ENCODE results near the gene IGSF3. TPM values are rescaled to one million over a fixed set of nuclear protein-coding genes. Genes with fewer than 3 reads are reported as not detected.

IGSF3 gene
- polyA plus RNA-seq, 1 donor from 2014 or later, result not detected

GRCh38 chr1:116578581-116578980 is 89.0 kb downstream of the IGSF3 start:
- no peak overlapping the region for H3K27ac Mint-ChIP-seq
- no peaks in the 10 kb centered on the region for H3K36me3 Mint-ChIP-seq
- peaks cover 0 to 12% (median 10%) of the 10 kb centered on the region in 3 donors for H3K4me1 Mint-ChIP-seq
- H3K27me3 Mint-ChIP-seq, result no peaks in the 10 kb centered on the region
- H3K9me3 Mint-ChIP-seq, result no peaks in the 10 kb centered on the region
- no peak overlapping the region for H3K4me3 Mint-ChIP-seq

DNA sequence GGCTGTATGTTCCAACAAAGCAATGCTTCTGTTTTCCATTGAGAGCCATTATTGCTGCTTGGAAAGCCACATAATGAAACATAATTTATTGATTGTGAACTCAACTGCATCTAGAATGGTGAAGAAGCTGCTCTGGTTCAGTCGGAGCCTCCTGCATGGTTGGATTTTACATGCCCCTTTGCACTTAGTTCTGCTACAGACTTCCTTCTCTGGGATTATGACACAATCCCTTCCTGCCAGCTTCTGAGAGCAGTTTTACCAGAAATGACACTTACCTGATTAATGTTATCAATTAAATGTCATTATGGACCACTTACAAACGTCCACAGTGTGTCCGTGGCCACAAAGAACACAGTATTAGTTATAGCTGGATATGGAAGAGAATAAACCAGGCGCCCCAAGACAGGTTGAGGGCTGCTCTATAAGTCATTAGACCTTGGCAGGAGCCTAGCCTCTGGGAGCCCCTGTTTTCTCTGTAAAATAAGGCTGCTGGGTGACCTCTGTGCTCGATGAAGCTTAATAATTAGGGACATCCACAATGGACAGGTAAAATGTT is 89.7 kb downstream of the IGSF3 start:
- Mint-ChIP-seq H3K4me3 (no peak overlapping the region), H3K27ac (peak overlapping the region in 1 of 3 donors; percentile 43), H3K36me3 (no peaks in the 10 kb centered on the region), H3K27me3 (no peaks in the 10 kb centered on the region), H3K9me3 (no peaks in the 10 kb centered on the region), H3K4me1 (peaks cover 0 to 13% (median 10%) of the 10 kb centered on the region in 3 donors)

DNA sequence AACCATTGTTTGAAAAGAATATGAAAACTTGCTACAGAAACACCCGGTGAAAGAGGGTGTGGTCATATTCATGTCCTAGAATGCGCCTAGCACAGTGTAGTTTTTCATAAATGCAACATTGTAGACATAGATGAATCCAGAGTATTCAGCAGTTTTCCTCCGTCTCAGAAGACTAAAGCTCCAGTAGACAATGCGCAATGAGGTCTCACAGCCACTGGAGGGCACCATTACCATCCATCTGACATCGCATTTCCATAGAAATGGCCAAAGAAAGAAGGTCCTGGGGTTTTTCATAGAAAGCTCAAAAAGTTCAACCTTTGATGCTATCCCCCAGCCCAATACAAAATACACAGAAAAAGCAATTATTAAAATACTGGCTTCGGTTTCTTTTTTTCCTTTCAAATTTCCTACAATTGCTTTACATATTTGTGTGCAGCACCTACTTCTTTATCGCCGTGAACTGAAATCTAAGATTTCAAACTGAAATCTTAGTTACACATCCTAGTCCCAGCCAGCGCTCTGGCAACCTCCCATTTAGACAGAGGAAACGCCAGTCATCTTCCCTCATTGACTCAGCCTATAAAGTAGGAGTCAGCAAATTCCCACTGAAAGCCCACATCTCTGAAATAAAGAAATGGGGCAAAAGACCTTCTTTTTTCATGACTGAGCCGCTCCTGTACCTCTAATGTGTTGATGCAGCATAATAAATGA is 92.8 kb downstream of the IGSF3 start:
- no peak overlapping the region for H3K27ac Mint-ChIP-seq
- H3K27me3 Mint-ChIP-seq, result no peaks in the 10 kb centered on the region
- no peaks in the 10 kb centered on the region for H3K36me3 Mint-ChIP-seq
- peaks cover 2 to 25% (median 16%) of the 10 kb centered on the region in 3 donors for H3K4me1 Mint-ChIP-seq
- H3K4me3 Mint-ChIP-seq, result peak overlapping the region in 3 of 4 donors; percentile 3 to 53 (median 46)
- no peaks in the 10 kb centered on the region for H3K9me3 Mint-ChIP-seq

DNA sequence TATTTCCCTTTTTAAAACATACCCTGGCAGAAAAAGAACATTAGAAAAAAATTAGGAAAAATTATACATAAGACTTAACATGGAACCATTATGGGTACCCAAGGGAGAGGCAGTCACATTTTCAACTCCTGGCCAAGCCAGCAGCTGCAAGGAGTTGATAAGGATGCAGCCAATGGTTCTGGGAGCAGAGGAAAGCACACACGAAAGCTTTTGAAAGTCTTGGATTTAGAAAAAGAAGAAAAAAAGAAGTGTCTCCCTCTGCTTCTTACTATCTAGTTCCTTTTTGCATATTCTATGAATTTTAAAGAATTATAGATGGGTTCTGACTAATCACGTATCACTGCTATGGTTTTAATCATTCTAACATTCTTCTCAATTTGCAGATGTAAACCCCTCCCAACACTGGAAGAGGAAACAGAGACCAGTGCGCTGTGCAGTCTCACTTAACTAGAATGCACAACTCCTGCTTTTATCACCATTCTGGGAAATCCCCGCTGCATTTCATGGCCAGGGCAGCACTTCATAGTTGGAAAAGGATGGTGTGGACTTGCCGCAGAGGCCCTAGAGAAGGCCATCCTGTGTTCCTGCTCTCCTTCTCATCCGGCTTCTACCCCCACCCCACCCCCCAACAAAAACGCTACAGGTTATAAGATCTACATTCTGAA is 94.0 kb downstream of the IGSF3 start:
- Mint-ChIP-seq H3K36me3 (no peaks in the 10 kb centered on the region), H3K27me3 (no peaks in the 10 kb centered on the region), H3K9me3 (no peaks in the 10 kb centered on the region), H3K27ac (no peak overlapping the region), H3K4me3 (peak overlapping the region in 2 of 4 donors; percentile 12 to 99), H3K4me1 (peaks cover 13 to 36% (median 25%) of the 10 kb centered on the region in 3 donors)

GRCh38 chr1:116572771-116573430 is 94.6 kb downstream of the IGSF3 start:
- Mint-ChIP-seq H3K27ac (no peak overlapping the region), H3K4me1 (peaks cover 20 to 42% (median 31%) of the 10 kb centered on the region in 3 donors), H3K36me3 (no peaks in the 10 kb centered on the region), H3K9me3 (no peaks in the 10 kb centered on the region), H3K27me3 (no peaks in the 10 kb centered on the region), H3K4me3 (peak overlapping the region in 1 of 4 donors; percentile 99)

- H3K4me1 Mint-ChIP-seq, result peaks cover 23 to 45% (median 35%) of the 10 kb centered on the region in 3 donors
- no peaks in the 10 kb centered on the region for H3K27me3 Mint-ChIP-seq
Observed at GRCh38 chr1:116572099-116572498, 95.4 kb downstream of the IGSF3 start.

DNA sequence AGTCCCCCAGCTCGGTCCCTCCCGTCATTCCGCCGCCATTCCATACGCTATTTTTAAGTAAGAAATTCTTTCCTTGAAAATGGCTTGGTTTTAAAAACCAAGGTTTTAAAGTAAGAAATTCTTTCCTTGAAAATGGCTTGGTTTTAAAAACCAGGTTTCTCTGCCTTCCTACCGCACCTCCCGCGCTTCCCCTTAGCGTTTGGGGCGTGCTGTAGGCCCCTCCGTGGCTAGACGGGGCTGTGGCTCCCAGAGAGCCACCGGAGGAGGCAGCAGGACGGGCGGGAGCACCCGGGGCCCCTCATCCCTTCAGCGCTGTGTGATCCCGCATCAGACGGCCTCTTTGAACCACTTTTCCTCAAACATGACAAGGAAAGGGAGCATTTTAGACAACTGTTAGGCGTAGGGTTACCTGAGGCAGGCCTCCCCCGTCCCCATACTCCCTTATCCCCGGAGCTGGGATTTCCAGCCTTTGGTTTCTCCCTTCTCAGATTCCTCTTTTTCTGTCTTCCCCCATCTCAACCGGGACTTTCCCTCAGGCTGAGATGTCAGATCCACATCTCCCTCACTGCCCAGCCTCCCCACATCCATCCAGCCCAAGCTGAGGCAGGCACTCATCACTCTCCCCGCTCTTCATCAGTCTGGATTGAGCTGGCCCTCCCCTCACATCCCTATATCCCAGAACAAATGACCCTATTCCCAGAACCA is 96.2 kb downstream of the IGSF3 start:
- H3K4me3 Mint-ChIP-seq, result peak overlapping the region; percentile 95 to 99 (median 98)
- peak overlapping the region in 2 of 3 donors; percentile 31 to 97 for H3K27ac Mint-ChIP-seq
- no peaks in the 10 kb centered on the region for H3K36me3 Mint-ChIP-seq
- no peaks in the 10 kb centered on the region for H3K27me3 Mint-ChIP-seq
- H3K4me1 Mint-ChIP-seq, result peaks cover 26 to 46% (median 39%) of the 10 kb centered on the region in 3 donors
- H3K9me3 Mint-ChIP-seq, result no peaks in the 10 kb centered on the region

More at GRCh38 chr1:116572099-116572498, 95.4 kb downstream of the IGSF3 start:
- H3K27ac Mint-ChIP-seq, result peak overlapping the region in 1 of 3 donors; percentile 97
- H3K4me3 Mint-ChIP-seq, result peak overlapping the region; percentile 95 to 99 (median 98)
- H3K9me3 Mint-ChIP-seq, result no peaks in the 10 kb centered on the region
- H3K36me3 Mint-ChIP-seq, result no peaks in the 10 kb centered on the region

- no peaks in the 10 kb centered on the region for H3K36me3 Mint-ChIP-seq
- peak within 1 kb of the TSS; percentile 95 to 99 (median 98) for H3K4me3 Mint-ChIP-seq
- no peaks in the 10 kb centered on the region for H3K9me3 Mint-ChIP-seq
- H3K27me3 Mint-ChIP-seq, result no peaks in the 10 kb centered on the region
- peaks cover 32 to 51% (median 44%) of the 10 kb centered on the region in 3 donors for H3K4me1 Mint-ChIP-seq
- peak within 1 kb of the TSS; percentile 91 to 97 (median 95) for H3K27ac Mint-ChIP-seq
Observed at GRCh38 chr1:116570358-116571214, 96.9 kb downstream of the IGSF3 start, which contains the start of gene CD58. CD58 (minus strand) TSS chr1:116571026; CDS start chr1:116570972, 54 bp downstream.

DNA sequence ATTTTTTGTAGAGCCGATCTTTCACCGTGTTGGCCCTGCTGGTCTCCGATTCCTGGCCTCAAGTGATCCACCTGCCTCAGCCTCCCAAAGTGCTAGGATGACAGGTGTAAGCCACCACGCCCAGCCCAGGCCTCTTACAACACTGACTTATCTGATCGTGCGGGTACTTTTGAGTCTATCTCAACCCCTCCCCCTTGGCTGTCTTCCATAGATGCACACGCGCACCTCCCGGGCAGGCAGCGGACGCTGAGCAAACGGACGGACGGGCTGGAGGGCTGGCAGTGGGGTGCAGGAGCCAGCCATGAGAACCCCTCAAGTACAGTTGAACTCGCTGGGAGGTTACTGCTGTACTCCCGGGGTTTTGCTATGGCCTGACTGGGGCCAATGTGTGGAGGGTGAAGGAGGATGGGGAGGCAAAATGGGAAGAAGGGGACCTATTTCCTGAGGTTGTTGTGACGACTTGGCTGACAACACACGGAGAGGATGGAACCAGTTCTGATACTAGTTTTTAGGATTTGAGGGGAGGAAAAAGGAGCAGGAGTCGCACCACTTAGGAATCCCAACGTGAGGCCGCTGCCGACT is 97.7 kb downstream of the IGSF3 start:
- peaks cover 2% of the 10 kb centered on the region for H3K36me3 Mint-ChIP-seq
- H3K4me3 Mint-ChIP-seq, result peak overlapping the region; percentile 95 to 99 (median 98)
- peaks cover 37 to 54% (median 46%) of the 10 kb centered on the region in 3 donors for H3K4me1 Mint-ChIP-seq
- peaks cover 0 to 2% (median 1%) of the 10 kb centered on the region in 3 donors for H3K9me3 Mint-ChIP-seq
- H3K27ac Mint-ChIP-seq, result peak overlapping the region; percentile 91 to 97 (median 95)
- H3K27me3 Mint-ChIP-seq, result no peaks in the 10 kb centered on the region

- Mint-ChIP-seq H3K4me1 (peaks cover 40 to 51% (median 43%) of the 10 kb centered on the region in 3 donors), H3K27ac (peak overlapping the region; percentile 91 to 97 (median 95)), H3K36me3 (peaks cover 5% of the 10 kb centered on the region), H3K4me3 (peak overlapping the region; percentile 95 to 99 (median 98)), H3K27me3 (no peaks in the 10 kb centered on the region), H3K9me3 (peaks cover 0 to 6% (median 5%) of the 10 kb centered on the region in 3 donors)
Observed at GRCh38 chr1:116569381-116569670, 98.2 kb downstream of the IGSF3 start.

GRCh38 chr1:116568662-116569380 is 98.7 kb downstream of the IGSF3 start:
- no peaks in the 10 kb centered on the region for H3K27me3 Mint-ChIP-seq
- H3K4me1 Mint-ChIP-seq, result peaks cover 39 to 50% (median 43%) of the 10 kb centered on the region in 3 donors
- peaks cover 8% of the 10 kb centered on the region for H3K36me3 Mint-ChIP-seq
- peaks cover 0 to 11% (median 5%) of the 10 kb centered on the region in 3 donors for H3K9me3 Mint-ChIP-seq
- peak overlapping the region; percentile 95 to 99 (median 98) for H3K4me3 Mint-ChIP-seq
- peak overlapping the region; percentile 91 to 97 (median 95) for H3K27ac Mint-ChIP-seq

GRCh38 chr1:116567790-116568661 is 99.5 kb downstream of the IGSF3 start:
- peaks cover 38 to 47% (median 43%) of the 10 kb centered on the region in 3 donors for H3K4me1 Mint-ChIP-seq
- no peaks in the 10 kb centered on the region for H3K27me3 Mint-ChIP-seq
- peak overlapping the region in 2 of 3 donors; percentile 13 to 97 for H3K27ac Mint-ChIP-seq

More at GRCh38 chr1:116567790-116568661, 99.5 kb downstream of the IGSF3 start:
- Mint-ChIP-seq H3K4me3 (peak overlapping the region in 3 of 4 donors; percentile 95 to 99 (median 97)), H3K9me3 (peaks cover 0 to 14% (median 5%) of the 10 kb centered on the region in 3 donors), H3K36me3 (peaks cover 8% of the 10 kb centered on the region)

Measured in IgD-negative memory B cell (primary cell).